Measurements from ENCODE around the gene DLG5. TPM values are rescaled to one million over a fixed set of nuclear protein-coding genes. Genes with fewer than 3 reads are reported as not detected.

DLG5 gene
- total RNA-seq, 4 donors from 2014 or later: 117 to 196 (median 147) TPM

DNA sequence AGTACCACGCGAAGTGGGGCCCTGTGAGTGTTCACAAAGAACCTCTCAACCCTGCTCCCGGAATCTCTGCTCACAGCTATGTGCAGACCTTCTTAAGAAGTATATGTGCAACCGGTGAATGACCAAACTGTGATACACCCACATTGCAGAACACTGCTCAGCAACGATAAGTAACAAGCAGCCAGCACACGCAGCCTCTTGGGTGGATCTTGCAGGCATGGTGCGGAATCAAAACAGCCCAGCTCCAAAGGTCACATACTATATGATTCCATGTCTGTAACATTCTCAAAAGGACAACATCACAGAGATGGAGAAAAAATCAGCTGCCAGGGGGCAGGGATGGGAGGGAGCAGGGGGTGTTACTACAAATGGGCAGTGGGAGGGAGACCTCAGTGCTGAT lies 101.6 kb downstream of the DLG5 start:
- Histone ChIP-seq H3K9me3 (no peaks in the 10 kb centered on the region), H3K4me3 (no peak overlapping the region), H3K27ac (no peak overlapping the region), H3K36me3 (peaks cover 89% of the 10 kb centered on the region), H3K27me3 (no peaks in the 10 kb centered on the region), H3K4me1 (no peaks in the 10 kb centered on the region)
- no peak for TF ChIP-seq EP300 (IDR thresholded peaks at IDR 0.05)
- no peak for TF ChIP-seq POLR2AphosphoS5 (IDR thresholded peaks at IDR 0.05)
- no peak for TF ChIP-seq CTCF (IDR thresholded peaks at IDR 0.05)
- no peak for TF ChIP-seq POLR2A (IDR thresholded peaks at IDR 0.05)
- DNase-seq (ENCODE audit: low spot score in 2 of 2): no peak
- WGBS: 92% methylated on average over 7 of the region's 7 CpGs

DNA sequence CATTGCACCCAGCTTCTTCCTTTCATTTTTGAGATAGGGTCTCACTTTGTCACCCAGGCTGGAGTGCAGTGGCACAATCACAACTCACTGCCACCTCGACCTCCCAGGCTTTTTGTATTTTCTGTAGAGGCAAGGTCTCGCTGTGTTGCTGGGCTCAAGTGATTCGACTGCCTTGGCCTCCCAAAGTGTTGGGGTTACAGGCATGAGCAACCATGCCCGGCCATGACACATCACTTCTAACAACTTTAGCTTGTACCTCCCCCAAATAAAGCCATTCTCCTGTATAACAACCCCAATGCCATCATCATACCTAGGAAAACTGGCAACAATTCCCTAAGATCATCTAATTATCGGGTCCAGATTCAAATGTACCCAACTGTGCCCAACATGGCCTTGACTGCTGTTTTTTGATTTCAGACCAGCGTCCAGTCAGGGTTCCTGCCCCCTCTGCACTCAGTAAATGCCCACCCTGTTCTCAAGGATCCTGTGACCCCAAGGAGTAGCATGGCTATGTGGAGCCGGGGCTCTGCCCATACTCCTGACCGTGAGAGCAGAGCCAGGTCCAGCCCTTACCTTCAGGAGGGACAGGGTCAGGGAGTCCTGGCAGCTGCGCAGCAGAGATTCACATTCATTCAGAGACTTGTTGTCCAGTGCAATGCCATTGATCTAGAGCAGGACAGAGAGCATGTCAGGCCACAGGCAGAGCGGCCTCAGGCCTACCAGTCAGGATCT lies 102.6 kb downstream of the DLG5 start:
- H3K27ac ChIP-seq: no peak overlapping the region
- H3K27me3 ChIP-seq: no peaks in the 10 kb centered on the region
- no peaks in the 10 kb centered on the region for H3K4me1 ChIP-seq
- H3K4me3 ChIP-seq: no peak overlapping the region
- no peak for DNase-seq (ENCODE audit: low spot score in 2 of 2)
- H3K9me3 ChIP-seq: no peaks in the 10 kb centered on the region
- peaks cover 89% of the 10 kb centered on the region for H3K36me3 ChIP-seq
- WGBS: 94% methylated on average over 9 of the region's 10 CpGs
- TF ChIP-seq CTCF (IDR thresholded peaks at IDR 0.05): no peak
- no peak for TF ChIP-seq POLR2A (IDR thresholded peaks at IDR 0.05)
- no peak for TF ChIP-seq EP300 (IDR thresholded peaks at IDR 0.05)
- no peak for TF ChIP-seq POLR2AphosphoS5 (IDR thresholded peaks at IDR 0.05)

DNA sequence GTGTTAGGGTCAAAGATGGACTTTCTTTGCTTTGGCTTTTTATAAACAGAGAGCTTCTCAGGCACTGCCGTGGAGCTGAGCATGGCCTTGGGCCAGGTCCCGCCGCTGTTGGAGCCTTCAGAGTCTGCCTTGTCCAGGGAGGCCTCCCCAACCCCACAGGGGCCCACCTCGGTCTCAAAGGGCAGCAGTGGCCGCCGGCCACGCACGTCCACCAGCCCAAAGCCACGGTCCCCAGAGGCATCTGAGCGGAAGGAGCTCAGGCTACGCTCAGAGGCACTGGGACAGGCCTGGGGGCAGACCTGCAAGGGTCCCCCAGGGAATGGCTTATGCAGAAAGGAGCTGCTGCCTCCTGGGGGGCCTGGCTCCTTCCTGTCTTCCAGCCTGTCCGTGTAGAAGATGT lies 105.0 kb downstream of the DLG5 start:
- Histone ChIP-seq H3K27ac (no peak overlapping the region), H3K27me3 (no peaks in the 10 kb centered on the region), H3K4me3 (no peak overlapping the region), H3K9me3 (no peaks in the 10 kb centered on the region), H3K4me1 (no peaks in the 10 kb centered on the region), H3K36me3 (peaks cover 93% of the 10 kb centered on the region)
- WGBS: 81% methylated on average over 12 of the region's 12 CpGs
- no peak for DNase-seq (ENCODE audit: low spot score in 2 of 2)
- TF ChIP-seq CTCF (IDR thresholded peaks at IDR 0.05) (no peak), POLR2A (IDR thresholded peaks at IDR 0.05) (no peak), EP300 (IDR thresholded peaks at IDR 0.05) (no peak), POLR2AphosphoS5 (IDR thresholded peaks at IDR 0.05) (no peak)

DNA sequence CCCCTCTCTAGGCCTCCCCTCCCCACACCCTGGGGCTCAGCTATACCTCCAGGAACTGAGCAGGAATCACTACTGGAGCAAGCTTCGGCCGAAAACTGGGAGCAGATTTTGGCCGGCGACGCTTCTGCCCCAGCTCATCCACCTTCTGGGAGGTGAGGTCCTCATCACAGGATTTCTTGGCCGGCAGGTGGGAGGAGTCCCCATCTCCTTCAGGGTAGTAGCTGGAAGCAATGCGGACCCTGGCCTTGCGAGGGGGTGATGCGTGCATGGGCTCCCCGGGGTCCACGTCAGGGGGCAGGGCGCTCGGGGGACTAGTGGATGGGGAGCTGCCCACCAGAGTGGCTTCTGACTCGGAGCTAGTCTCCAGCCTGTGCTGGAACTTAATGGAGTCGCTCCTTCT lies 105.5 kb downstream of the DLG5 start:
- H3K4me1 ChIP-seq: no peaks in the 10 kb centered on the region
- no peak for DNase-seq (ENCODE audit: low spot score in 2 of 2)
- H3K27ac ChIP-seq: no peak overlapping the region
- H3K4me3 ChIP-seq: no peak overlapping the region
- peaks cover 93% of the 10 kb centered on the region for H3K36me3 ChIP-seq
- no peaks in the 10 kb centered on the region for H3K27me3 ChIP-seq
- TF ChIP-seq EP300 (IDR thresholded peaks at IDR 0.05) (no peak), POLR2AphosphoS5 (IDR thresholded peaks at IDR 0.05) (no peak), POLR2A (IDR thresholded peaks at IDR 0.05) (no peak), CTCF (IDR thresholded peaks at IDR 0.05) (no peak)
- WGBS: 95% methylated on average over 15 of the region's 15 CpGs
- H3K9me3 ChIP-seq: no peaks in the 10 kb centered on the region

DNA sequence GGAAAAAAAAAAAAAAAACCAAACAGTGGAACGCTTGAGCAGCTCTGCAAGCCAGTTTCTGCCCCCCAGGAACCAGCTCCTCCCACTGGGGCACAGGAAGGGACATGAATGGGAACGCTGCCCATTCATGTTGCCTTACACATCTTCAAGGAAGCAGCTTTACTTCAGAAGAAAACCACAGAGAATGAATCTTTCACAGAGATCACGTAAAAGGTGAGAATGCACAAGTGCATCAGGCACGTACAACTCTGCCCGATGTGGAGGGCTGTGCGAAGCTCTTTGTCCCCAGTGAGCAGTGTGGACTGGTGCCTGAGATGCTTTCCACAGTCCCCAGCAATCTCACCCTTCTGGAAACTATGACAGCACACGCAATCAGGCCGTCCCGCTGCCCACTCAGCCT lies 106.2 kb downstream of the DLG5 start:
- Histone ChIP-seq H3K27me3 (no peaks in the 10 kb centered on the region), H3K36me3 (peaks cover 93% of the 10 kb centered on the region), H3K4me1 (no peaks in the 10 kb centered on the region), H3K9me3 (no peaks in the 10 kb centered on the region), H3K27ac (no peak overlapping the region), H3K4me3 (no peak overlapping the region)
- 83% methylated on average over 9 of the region's 9 CpGs for WGBS
- TF ChIP-seq CTCF (IDR thresholded peaks at IDR 0.05): no peak
- no peak for TF ChIP-seq POLR2AphosphoS5 (IDR thresholded peaks at IDR 0.05)
- TF ChIP-seq POLR2A (IDR thresholded peaks at IDR 0.05): no peak
- no peak for DNase-seq (ENCODE audit: low spot score in 2 of 2)

Measured in suprapubic skin (tissue), 4 donors.